NCI-H774 (cell line): ENCODE data around the gene KLHL29.

Experiments used
- DNase-seq: peaks from one replicate; lab custom pipeline; 2025; lab: John Stamatoyannopoulos, UW

Gene KLHL29

DNA sequence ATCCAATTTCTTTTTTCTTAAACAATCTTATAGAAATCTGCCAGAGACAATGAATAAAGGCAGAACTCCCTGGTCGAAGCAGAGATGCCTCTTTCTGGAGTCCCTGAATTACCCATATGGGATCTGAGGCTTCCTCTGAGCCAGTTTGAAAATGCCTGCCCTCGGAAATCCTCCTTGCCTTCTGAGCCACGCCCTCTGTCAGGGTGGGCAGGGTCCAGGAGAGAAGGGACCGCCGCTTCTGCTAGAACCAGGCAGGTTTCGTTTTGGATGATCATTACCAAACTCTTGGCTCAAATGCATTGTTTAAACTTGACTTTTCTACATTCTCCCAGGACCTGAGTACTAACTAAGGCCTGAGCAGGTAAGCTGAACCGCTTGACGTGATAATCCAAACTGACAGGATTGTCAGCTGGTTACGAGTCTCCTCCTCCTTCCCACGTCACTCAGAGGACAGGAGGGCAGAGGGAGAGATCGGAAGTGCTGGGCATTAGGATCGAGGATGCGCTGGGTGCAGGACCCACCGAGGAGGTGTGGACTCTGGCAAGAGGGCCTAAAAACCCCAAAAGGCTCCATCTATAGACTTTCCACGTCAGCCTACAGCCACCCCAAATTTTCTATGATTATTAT is 128.4 kb downstream of the KLHL29 start:
- peak; percentile 25 for DNase-seq

DNA sequence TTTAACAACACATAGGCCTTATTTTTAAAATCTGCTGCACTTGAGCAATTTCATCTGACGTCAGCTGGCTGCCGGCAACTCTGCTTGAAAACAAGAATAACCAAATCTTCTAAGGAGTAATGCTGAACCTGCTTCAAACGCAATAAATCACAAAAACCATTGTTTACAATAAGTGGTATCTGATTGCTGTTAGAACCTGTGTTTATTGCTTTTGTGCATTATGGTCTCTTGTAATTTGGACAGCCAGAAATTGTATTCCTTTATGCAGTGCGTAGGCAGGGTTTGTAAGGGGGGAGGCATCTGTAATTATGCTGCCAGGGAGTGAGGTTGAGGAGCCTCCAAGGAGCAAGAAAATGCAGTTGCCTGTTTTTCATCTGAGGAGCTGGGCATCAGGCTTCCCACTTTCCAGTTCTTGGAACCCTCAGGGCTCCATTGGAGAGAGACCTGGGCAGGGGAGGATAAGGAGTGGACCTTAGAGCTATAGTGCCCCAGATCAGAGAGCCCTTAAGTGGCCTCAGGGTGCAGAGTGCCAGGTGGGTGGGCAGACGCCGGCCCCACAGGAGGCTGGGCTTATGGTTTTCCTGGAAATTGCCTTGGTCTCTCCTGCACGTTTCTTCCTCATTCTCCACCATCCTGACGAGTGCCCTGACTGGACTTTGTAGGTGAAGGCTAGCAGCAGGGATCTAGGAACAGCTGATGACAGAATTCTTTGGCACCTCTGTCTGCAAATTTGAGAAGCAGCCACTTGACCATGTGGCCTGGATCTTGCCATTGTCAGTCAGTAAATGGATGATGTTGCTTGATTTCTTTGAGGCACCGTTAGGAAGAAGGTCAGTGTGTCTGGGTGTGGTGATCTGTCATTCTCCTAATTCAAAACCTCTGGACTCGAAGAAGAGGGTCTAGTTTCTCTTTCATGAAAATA is 129.2 kb downstream of the KLHL29 start:
- DNase-seq, result no peak

- no peak for DNase-seq
Observed at GRCh38 chr2:23516520-23517256, 131.7 kb downstream of the KLHL29 start.

- no peak for DNase-seq
Observed at GRCh38 chr2:23518481-23519333, 133.7 kb downstream of the KLHL29 start.

DNA sequence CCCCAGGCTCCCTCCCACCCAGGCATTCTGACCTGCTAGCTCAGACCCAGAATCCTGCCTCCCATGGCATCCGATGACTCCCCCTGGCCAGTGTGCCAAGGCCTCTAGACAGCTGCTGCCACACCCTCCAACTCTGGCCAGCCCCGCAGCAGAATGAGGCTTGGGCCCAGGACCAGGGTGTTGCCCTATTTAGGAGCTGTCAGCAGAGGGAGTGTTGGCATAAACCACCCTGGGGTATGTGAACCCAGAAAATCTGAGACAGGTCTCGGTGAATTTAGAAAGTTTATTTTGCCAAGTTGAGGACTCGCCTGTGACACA is 134.3 kb downstream of the KLHL29 start:
- no peak for DNase-seq

DNA sequence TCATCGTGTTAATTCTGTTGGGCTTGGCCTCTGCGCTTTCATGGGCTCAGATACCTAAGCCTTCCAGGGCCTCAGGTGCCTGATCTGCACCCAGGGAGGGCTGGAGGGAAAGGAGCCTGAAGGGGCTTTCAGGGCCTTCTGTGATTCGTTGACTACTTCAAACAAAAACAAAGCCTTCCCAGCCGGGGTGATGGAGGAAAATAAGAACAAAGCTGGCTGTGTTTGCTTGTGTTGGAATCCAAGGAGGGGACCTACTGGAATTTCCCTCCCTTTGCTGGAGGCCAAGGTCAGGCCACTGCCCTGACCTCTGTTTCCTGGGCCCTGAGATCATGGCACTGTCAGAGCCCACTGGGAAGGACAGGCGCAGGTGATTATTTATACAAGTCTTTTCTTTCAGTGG is 135.3 kb downstream of the KLHL29 start:
- DNase-seq, result no peak

DNA sequence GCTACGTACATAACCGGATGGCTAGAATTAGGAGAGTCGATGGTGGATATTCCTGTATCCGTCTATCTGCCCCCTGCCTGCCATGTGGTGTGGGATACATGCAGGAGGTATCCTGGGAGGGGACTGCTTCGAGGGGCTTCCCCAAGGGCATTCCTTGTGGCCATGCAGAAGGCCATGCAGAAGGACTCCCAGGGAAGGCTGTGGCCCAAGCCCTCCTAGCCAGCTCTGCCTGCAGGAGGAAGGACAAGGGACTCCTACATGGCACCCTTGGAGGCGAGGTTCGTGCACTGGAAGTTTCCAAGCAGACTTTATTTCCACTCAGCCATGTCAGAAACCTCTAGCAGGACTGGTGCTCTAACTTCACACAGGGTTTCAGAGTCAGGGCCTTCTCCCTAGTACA is 136.1 kb downstream of the KLHL29 start:
- no peak for DNase-seq

DNA sequence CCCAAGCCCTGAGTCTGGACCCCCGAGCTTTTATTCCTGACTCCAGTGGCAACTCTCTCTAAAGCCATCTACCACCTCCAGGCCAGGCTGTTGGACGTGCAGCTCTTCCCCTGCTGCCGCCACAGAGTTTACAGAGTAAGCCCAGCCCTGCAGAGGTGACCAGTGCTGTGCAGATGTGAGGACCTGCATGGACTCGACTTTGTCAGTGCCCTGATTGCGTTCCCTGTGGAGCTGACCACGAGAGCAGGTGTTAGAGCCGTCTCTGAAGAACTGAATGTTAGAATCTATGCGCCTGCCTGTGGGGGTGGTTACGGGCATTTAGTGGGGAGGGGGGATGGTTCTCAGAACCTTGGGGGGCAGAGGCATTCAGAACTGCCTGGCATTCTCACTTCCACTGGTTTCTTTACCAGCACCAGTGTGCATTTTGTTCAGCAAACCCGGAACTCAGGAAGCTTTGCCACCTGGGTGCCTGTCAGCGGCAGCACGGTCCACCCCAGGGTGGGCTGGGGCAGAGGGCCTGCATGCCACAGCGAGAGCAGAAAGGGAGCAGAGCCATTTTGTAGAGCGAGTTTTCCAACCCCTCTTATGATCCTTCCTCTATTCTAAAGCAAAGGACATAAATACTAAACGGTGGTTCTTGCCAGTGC is 137.9 kb downstream of the KLHL29 start:
- no peak for DNase-seq

DNA sequence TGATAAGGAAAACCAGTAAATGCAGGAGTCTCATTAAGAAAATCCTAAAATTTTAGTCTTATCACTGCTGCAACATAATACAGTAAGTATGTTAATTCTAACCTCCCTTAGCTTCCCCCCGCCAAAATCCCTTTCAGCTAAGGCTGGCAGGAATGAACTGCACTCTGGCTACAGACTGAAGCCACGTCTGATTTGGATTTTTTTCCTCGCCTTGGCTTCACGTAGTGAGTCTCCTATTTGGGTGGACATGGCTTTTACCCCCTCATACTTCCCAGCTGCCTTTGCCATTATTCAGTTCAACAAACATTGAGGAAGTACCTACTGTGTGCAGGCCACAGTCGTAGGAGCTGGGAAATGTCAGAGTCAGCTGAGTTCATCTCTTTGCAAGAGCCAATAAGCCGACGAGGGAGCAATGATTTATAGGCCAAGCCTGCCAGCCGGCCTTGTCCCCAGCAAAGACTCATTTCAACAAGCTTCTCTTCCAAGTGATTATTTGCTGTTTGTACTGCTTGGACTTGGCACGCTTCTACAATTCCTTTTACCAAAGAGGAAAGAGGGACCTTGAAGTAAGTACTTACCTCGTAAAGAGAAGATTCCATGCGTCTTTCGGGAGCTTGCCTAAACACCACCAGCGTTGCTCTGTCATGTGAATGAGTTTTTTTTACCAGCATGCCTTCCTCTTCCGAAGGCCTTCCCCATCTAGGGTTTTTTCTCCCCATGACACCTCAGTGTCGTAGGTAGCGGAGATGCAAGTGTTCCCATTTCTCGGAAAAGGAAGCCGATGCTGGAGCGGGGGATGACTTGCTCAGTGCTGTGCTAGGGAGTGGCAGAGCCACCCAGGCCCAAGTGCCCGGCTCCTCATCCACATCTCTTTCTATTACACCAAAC is 138.6 kb downstream of the KLHL29 start:
- no peak for DNase-seq

- DNase-seq, result no peak
Observed at GRCh38 chr2:23524261-23524706, 139.3 kb downstream of the KLHL29 start.

DNA sequence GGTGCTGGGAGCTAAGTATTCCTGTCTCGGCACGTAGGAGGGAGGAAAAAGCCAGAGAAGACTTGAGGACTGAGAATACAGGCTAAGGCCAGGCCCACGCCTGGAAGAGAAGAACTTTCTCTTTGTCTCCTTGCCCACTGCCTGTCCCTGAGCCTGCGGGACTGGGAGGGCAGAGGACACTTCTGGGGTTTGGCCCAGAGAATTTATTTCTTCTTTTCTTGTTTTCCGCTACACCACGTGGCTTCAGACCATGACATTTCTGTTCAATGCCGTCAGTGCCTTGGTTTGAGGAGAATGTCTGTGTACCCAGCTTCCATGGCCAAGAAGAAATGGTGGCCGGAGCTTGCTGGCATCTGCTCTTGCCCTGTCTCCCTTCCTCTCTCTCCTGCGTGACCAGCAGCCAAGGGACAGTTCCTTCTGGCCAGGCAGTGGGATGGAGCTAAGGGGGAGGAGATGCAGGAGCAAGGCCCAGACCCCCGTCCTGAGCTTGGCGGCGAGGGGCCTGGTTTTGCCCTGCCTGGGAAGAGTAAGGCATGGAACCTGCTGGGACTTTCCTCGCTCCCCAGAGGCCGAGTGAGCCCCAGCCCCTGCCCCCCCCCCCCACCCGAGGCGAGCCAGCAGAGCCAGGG is 140.3 kb downstream of the KLHL29 start:
- DNase-seq, result no peak

- DNase-seq, result no peak
Observed at GRCh38 chr2:23526114-23526513, 141.1 kb downstream of the KLHL29 start.

- no peak for DNase-seq
Observed at GRCh38 chr2:23526835-23527790, 142.1 kb downstream of the KLHL29 start.

- no peak for DNase-seq
Observed at GRCh38 chr2:23528171-23528570, 143.2 kb downstream of the KLHL29 start.

DNA sequence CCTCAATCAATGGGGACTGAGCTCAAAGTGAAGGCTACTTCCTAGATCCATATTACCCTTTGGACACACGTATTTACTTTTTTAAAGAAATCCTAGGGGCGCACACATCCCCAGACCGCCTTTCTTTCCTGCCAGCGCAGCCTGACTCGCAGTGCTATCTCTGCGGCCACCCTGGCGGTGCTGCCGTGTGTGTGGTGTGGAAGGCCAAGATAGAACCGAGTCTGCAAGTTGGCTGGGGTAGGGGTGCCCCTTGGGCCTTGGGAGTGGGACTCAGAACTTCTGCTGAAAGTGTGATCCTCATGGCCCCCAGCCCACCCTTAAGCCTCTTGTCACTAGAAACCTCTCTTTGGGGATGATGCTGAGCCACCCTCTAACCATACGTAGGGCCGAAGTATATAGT is 143.7 kb downstream of the KLHL29 start:
- no peak for DNase-seq

GRCh38 chr2:23529659-23530058 is 144.7 kb downstream of the KLHL29 start:
- DNase-seq, result no peak

DNA sequence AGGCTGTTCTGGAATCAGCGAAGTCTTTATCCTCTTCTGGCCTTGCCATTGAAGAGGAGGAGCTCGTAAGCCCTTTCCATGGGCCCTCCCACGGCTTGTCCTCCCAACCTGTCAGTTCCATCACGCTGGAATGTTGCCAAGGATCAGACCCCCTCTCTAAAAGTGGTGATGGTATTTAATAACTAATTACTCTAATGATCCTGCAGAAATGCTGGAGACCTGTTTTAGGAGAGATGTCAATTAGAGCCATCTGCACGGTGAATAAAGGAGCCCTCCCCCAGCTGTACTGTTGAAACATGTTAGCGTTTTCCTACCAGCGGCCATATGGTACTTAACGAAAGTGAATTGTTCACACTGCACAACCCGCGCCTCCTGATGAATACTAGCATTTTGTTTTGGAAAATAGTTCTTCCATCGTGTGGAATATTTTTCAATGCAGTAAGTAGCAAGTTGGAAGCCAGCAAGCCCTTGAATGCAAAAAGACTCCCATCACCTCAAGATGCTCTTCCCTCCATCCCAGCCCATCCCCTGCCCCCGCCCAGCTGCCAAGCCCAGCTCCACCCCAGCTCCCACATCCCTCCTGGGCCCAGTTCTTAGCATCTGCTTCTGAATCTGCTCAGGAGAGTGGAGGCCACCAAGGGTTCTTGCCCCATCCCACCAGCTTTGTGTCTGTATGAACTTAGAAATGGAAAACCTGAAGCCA is 145.4 kb downstream of the KLHL29 start:
- no peak for DNase-seq

GRCh38 chr2:23530909-23531276 is 145.9 kb downstream of the KLHL29 start:
- DNase-seq, result no peak
